DMS79 (cell line): ENCODE measurements around the gene MBTPS1.

Experiments
- DNase-seq: peaks from one replicate; lab custom pipeline; 2025; lab: John Stamatoyannopoulos, UW

MBTPS1 gene

DNA sequence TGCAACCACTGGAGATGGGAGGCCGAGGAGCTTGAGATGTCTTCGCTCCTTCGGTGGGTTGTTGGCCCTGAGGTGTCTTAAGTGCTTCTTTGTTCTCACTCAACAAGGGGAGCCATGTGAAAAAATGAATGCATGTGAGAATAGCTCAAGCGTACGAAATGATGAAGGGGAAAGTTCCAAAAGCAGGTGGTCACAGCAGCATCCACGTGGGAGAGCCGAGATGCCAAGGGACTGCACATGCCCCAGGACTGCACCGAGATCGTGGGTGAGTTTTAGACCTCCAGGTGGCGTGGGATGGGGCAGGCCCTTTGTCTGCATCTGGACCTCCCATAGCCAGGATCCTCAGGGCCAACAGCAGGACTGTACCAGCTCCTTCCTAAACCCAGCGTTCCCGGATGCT lies 82.2 kb downstream of the MBTPS1 start:
- no peak for DNase-seq

DNA sequence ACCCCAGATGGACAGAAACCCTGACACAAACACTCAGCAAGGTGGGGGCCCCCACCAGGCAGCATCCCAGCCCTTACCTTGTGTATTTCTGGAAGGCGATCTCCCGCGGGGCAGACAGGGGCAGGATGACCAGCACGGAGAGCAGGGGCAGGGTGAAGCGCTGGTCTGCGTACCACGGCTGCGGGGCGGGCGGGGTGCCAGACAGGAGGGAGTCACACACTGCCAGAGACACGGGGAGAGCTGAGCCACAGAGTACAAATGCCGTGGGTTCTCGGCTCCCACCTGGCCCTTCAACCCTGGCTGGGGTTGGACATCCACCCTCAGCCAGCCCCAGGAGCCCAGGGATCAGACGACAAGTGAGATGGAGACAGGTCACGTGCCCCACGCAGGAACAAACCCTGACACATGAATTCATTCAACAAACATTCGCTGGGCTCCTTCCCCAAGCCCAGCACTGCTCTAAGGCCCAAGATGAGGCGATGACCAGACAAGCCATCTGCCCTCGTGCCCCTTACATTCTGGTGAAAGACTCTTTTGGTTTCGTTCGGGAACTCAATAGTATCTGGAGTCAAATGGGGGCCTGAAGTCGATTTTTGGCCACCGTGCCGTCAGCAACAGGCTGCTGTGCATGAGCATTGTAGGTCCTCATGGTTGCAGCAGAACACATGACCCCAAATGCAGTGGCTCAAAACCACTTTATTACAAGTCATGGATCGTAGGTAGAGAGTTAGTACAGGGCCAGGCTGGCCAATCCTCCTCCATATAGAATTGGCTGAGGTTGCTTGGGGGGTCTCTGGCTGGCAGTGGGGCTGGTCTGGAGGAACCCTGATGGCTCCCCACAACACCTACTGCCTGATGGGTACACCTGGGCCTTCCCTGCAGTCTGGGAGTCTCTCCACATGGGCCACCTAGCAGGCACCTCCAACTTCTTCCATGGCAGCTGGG lies 83.2 kb downstream of the MBTPS1 start:
- no peak for DNase-seq

DNA sequence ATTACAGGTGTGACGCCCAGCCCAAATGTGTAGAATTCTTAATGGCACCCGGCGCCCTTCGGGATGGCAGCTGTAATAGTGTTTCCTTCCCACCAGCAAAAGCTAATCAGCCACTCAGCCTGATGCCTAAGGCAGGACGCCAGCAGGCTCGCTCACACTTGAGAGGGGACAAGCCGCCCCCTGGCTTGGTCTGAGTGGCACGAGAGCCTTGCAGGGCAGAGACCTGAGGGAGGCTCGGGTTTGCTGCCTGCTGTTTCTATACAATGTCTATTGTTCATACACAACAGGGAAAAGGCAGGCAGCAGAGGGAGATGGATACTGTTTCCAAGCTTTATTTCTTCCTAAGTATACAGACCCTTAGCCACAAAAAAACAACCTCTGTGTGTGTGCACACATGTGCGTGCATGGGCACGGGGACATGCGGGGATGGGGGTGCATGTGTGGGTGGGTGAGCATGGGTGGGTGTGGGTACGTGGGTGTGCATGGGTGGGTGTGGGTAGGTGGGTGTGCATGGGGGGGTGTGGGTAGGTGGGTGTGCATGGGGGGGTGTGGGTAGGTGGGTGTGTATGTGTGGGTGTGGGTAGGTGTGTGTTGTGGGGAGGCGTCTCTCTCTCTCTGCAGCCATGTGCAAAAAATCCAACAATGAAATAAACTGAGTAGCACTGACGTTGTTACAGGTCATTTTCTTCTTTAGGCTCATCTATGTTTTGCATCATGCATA lies 84.1 kb downstream of the MBTPS1 start:
- DNase-seq, result no peak

DNA sequence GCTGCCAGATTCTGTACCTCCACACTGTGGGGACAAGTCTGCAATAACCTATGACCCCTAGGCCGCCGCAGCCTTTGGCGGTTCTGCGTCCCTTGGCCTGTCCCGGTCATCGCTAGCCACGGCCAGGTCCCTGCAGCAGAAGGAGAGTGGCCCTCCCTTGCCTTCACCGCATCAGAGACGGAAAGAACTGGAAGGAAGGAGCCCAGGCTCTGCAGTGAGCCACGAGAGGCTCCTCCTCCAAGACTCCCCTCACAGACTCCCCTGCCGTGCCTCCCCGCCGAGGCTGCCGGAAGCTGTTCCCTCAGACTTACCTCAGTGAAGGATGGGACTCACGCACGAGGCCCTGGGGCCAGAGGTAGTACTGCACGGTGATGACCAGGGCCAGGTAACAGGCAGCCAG lies 85.2 kb downstream of the MBTPS1 start:
- DNase-seq, result no peak

DNA sequence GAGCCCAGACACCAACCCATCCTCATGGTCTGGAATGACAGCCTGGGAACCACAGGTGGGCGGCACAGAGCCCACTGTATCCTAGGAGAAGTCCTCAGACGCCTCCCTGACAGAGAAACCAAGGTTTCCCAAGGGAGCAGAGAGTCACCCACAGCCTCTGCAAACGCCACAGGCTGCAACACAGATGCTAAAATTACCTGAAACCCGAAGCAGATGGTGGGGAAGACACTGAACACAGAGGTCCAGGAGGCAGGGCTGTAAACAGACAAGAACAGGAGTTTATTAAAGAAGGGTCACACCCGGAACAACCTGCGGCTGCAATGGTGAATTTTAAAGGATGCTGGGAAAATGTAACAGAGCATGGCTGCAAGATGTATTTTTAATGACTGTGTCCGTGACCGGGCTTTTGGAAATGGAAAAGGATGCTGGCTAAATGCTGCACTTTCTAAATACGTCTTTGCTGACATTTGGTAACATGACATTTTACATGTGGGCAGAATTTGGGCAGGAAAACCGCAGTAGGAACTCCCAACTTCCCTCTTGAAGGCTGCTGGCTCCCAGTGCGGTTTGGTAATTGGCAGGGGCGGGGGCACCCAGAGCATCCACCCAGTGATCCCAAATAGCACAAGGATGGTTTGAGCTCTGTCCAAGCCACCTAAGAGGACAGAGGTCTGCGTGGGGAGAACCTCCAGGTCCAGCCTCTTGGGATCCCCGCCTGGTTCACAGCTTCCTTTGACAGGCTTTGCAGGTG lies 87.3 kb downstream of the MBTPS1 start:
- DNase-seq, result no peak

DNA sequence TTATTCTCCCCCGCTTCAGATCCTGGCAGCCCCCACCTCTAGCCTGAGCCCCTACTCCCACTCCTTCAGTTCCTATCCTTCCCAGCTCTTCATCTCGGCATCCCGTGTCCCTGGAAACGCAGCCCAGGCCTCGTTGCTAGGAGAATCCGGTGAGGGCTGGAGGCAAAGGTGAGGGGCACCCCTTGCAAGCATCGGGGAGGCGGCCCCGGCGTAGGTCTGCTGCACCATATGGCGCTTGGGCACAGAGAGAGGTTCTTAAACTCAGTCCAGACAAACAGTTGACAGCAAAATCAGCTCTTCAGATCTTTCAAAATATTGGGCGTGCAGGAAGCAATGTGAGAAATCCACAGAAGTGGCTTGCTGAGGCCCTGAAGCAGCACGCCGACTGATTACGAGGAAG lies 89.1 kb downstream of the MBTPS1 start:
- DNase-seq, result no peak

DNA sequence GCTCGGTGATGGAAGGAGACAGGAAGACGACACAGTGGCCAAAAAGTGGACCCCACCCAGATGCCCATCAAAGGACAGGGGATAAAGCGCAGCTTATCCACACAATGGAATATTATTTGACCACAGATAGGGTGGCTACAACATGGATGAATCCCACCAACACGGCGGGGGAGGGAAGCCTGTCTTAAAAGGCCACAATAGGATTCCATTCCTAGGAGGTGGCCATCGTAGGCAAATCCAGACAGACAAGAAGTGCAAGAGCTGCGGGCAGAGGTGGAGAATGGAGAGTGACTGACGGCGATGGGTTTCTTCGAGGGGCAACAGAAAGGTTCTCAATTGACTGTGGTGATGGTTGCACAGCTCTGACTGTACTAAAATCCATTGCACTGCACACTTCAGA lies 90.1 kb downstream of the MBTPS1 start:
- no peak for DNase-seq

DNA sequence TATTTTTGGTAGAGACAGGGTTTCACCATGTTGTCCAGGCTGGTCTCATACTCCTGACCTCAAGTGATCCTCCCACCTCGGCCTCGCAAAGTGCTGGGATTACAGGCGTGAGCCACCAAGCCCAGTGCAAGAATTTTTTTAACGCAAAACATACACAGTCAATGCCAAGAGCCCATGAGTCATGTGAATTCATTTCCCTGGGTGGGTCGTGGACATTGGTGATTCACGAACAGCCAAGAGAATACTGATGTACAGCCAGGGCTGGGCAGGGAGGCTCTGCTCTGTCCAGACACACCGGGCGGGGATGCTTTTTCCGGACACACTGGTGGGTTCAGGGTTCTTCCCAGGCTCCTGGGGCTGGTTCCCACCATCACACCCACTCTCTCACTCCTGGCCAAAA lies 91.9 kb downstream of the MBTPS1 start:
- no peak for DNase-seq

DNA sequence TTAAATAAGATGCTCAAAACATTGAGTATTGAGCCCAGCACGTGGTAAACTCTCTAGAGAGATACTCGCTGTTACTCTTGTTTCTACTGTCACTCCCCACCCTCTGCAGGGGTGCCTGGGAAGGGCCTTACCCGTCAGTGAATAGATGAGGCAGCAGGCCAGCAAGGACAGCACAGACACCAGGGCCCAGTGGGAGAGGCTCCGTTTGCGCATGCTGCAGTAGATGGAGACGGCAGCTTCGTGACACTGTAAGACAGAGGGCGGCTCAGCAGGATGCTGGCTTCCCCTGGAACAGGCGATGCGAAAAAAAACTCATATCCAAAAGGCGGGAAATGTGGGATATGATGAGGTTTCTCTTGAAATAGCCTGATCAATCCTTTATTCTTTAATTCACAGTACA lies 94.1 kb downstream of the MBTPS1 start:
- DNase-seq, result no peak

DNA sequence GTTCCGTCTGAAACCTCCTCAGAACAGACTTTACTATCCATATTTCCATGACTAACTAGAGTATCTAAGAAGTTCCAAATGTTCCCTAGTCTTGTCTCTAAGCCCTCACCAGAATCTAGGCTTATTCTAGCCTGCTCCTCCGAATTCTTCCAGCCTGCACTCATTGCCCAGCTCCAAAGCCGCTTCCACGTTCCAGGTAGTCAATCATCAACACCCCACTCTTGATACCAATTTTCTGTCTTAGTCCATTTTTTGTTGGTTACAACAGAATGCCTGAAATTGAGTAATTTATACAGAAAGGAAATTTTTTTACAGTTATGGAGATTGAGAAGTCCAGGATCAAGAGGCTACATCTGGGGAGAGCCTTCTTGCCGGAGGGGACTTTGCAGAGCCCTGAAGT lies 95.3 kb downstream of the MBTPS1 start:
- DNase-seq, result no peak

DNA sequence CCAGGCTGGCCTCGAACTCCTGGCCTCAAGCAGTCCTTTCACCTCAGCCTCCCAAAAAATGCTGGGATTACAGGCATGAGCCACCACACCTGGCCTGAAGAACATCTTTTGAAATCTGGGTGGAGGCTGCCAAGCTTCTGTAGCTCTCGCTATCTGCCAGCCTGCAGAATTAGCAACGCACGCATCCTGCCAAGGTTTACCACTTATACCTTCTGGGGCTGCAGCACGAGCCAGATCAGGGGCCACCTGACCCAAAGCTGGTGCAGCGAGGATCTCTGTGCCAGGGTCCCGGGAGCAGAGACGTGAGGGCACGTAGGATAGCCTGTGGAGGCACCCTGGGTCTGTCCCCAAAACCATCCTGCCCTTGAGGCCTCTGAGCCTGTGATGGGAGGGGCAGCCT lies 96.4 kb downstream of the MBTPS1 start:
- no peak for DNase-seq

DNA sequence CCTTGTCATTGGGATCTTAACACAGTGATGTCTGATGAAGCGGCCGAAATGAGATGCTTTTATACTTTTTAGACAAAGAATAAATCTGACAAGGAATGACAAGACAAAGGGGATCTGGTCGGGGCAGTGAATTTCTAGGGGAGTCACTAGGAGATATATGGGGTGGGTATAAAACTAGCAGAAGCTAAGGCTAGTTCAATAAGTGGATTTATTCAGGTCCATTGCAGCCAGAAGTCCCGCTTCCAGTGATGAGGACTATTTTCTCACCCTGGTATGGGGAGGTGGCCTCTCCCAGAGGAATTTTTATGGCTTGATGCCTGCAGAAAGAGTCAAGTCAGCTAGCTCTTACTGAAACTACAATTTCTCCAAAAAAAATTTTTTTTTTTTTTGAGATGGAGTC lies 98.0 kb downstream of the MBTPS1 start:
- no peak for DNase-seq

DNA sequence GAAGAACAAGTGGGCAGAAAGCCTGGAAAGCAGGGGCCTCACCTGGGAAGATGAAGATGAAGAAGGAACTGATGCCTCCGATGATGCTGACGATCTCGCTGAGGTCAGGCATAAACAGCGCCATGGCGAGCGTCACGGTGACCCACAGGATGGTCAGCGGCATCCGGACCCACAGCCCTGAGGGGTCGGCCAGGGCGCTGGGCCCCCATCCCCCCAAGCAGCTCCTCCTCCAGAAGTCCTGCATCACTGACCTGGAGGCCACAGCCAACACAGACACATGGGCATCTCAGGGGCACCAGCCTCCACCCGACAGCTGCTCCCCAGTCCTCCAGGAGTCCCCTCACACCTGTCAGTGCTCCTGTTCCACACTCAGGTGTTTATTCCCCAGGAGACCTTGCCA lies 100.3 kb downstream of the MBTPS1 start:
- DNase-seq, result no peak

DNA sequence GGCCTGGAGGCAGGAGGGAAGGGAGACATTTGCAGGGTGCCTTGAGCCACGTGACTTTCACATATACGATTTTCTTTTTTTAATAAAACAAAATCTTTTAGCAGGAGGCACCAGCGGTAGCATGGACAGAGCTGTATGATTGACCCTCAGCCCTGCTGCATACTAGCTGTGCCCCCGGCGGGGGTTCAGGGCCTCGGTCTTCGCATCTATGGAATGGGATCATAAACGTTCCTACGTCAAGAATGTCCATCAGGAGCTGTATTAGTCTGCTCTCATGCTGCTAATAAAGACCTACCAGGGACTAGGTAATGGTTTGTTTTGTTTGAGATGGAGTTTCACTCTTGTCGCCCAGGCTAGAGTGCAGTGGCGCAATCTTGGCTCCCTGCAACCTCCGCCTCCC lies 101.3 kb downstream of the MBTPS1 start:
- DNase-seq, result no peak

DNA sequence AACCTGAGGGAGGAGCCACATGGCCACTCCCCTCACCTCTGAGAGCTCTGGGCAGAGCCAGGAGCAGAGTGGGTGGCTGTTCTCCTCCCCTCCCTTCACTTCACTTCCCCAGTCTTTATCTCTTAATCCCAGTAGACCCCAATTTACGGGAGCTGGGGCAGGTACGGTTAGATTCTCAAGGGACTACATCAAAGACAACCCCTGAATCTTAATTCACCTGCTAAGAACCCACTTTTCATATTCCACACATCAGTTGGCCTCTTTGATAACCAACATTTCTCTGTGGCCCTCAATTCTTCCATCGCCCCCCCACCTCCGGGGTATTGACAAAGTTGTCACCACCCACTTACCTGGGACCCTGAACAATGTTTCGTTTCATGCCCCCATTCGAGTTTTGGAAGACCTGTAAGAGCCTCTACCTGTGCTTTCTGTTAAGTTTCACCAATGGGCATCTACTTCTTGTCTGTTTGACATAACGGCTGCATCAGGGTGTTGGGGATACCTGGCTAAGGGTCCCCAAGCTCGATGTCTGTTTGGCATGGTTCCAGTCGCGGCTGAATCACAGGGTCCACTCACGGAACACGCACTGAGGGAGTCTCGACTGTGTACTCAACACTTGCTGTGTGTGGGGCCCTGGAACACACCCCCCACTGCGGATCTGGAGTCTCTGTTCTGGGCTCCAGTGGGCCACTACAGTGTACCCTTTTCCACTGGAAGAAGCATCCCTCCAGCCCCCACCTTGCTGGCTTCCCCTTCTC lies 102.0 kb downstream of the MBTPS1 start:
- DNase-seq, result no peak

DNA sequence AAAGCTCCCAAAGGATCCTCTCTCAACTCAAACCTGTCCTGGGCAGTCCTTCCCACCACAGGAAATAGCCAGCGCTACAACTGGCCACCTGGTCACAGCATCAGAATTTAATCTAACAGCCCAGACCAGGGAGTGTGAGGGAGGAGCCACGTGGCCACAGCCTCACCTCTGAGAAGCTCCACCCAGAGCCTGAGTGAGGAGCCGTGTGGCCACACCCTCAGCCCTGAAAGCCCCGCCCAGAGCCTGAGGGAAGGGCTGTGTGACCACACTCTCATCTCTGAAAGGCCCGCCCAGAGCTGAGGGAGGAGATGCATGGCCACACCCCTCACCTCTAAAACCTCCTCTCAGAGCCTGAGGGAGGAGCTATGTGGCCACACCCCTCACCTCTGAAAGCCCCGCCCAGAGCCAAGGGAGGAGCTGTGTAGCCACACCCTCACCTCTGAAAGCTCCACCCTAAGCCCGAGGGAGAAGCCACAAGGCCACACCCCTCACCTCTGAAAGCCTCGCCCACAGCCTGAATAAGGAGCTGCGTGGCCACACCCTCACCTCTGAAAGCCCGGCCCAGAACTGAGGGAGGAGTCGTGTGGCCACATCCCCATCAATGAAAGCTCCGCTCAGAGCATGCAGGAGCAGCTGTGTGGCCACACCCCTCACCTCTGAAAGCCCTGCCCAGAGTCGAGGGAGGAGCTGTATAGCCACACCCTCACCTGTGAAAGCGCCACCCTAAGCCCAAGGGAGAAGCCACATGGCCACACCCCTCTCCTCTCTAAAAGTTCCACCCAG lies 102.8 kb downstream of the MBTPS1 start:
- DNase-seq, result no peak

DNA sequence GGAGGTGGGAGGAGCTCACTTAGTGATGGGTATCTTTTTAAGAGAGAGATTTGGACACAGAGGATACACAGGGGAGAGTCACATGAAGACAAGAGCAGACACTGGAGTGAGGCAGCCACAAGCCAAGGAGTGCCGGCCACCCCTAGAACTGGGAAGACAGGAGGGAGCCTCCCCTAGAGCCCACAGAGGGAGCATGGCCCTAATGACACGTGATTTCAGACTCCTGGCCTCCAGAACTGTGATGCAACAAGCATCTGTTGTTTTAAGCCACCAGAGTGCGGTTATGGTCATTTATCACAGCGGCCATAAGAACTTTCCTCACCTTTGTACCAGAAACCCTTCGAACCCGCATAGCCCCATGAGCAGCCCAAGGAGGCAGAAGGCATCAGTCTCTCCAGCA lies 107.5 kb downstream of the MBTPS1 start:
- DNase-seq, result no peak

DNA sequence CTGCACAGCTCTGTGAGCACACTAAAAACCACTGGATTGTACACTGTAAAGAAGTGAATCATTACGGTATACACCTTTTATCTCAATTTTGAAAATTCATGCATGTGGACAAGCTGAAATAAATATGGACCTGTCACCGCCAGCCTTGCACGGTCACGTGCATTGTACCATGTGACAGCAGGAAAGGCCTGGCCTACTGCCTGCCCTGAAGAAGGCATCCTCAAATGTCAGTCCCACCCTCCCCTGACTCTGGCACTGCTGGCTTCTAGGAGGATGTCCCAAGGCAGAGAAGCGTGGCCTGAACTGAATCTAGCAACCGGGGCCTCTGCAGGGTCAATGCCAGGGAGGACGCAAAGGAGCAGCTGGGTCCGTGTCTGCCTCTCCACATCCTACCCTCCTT lies 108.8 kb downstream of the MBTPS1 start:
- DNase-seq, result no peak

DNA sequence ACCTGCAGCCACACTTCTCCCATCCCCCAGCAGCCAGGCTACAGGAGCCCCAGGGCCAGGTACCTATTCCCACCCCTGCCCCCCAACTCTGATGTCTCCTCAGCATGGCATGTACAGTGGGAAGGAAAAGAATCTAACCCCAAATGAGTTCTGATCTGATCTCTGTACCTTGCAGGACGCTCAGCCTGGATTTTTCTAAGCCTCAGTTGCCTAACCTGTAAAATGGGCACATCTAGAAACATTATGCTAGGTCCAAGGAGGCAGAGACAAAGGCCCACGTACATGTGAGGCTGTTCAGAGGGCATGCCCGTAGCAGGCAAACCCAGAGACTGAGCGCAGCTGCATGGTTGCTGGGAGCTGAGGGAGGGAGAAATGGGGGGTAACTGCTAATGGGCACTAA lies 109.2 kb downstream of the MBTPS1 start:
- no peak for DNase-seq

DNA sequence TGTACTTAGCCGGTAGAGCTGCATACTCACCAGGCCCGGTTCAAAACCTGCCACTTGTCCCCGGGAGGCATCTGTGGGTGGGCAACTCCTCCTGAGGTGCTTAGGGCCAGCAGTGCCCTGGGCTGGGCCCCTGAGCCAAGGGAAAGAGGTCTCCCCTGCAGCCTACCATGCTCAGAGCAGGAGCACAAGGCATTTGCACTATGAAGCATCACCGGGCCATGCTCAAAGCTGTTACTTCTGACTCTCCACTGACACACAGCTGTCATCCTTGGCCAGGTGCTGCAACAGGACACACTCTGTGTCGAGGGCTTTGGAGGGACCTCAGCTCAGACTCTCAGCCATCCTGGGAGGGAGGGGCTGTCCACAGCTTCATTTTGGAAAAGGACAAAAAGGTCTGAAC lies 111.4 kb downstream of the MBTPS1 start:
- no peak for DNase-seq

DNA sequence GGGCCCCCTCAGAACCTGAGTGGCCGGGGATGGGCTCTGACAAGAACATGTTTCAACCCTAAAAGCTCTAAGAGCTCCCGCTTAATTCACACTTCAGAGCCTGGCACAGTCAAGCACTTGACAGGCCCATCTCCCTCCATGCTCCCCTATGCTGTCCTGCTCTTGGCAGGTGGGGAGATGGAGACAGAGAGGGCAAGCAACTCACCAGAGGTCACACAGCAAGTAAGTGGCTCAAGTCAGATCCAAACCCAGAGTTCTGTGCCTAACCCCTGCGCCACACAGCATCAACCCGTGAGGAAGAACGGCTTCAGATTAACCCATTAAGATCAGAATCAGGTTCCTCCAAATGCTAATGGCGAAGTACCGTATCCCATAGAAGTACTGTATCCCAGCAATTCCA lies 112.3 kb downstream of the MBTPS1 start:
- no peak for DNase-seq
